ENCODE results near the gene CDK5RAP2. TPM values are rescaled to one million over a fixed set of nuclear protein-coding genes. Genes with fewer than 3 reads are reported as not detected.

CDK5RAP2 gene
- total and polyA plus RNA-seq, 10 of the 15 experiments (the other 5 are each of a cell fraction or from before 2014, with no cell fraction given) = 16.2 to 53.5 (median 34.5) TPM

DNA sequence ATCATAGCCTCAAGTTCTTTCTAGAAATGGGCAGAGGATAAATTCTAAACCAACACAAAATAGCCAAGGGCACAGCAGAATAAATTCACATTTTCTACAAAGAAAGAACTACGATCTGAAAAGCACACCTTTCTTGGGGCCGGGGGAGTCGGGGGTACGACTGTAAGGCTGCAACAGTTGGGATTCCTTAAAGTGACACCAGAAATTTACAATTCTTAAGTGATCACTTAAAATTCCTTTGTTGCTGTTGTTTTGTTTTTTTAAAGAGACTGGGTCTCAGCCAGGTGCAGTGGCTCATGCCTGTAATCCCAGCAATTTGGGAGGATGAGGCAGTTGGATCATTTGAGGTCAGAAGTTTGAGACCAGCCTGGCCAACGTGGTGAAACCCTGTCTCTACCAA, 95.8 kb downstream of the CDK5RAP2 start (continued):
- TF ChIP-seq ZNF687 (IDR thresholded peaks at IDR 0.05) = no peak
- TF ChIP-seq EP300 (IDR thresholded peaks at IDR 0.05; ENCODE audit: borderline replicate concordance in 1 of 2, control insufficient read depth in 1 of 2, low read depth in 2 of 2, low read length in 2 of 2) = no peak
- TF ChIP-seq YBX1 (IDR thresholded peaks at IDR 0.05) = no peak
- no peak for TF ChIP-seq SMAD1 (IDR thresholded peaks at IDR 0.05; ENCODE audit: low read depth, partially characterized antibody)

GRCh38 chr9:120482424-120483186, 97.4 kb downstream of the CDK5RAP2 start:
- no peak for FAIRE-seq
- SMC1A ChIA-PET (ENCODE audit: uncharacterized antibody, unreplicated experiment) = no interaction called here
- Histone ChIP-seq H3K4me3 (no peak overlapping the region), H3K4me2 (ENCODE audit: control insufficient read depth, insufficient read depth) (no peak overlapping the region), H4K20me1 (ENCODE audit: control insufficient read depth, insufficient read depth) (no peaks in the 10 kb centered on the region), H3K27ac (ENCODE audit: control insufficient read depth, insufficient read depth) (no peak overlapping the region), H3K36me3 (ENCODE audit: control insufficient read depth in 2 of 2, insufficient read depth in 2 of 2, low read length in 1 of 2) (peaks cover 4 to 16% of the 10 kb centered on the region in 2 experiments), H3K9me3 (replicated peaks; ENCODE audit: control insufficient read depth, insufficient read depth, low read length) (no peaks in the 10 kb centered on the region), H3K4me1 (ENCODE audit: control insufficient read depth, insufficient read depth, low read length) (no peaks in the 10 kb centered on the region), H3K27me3 (replicated peaks in 1 of 2; ENCODE audit: control insufficient read depth in 2 of 2, insufficient read depth in 2 of 2, low read length in 1 of 2) (no peaks in the 10 kb centered on the region), H3K9ac (ENCODE audit: control insufficient read depth, insufficient read depth, low read length) (no peak overlapping the region), H3K79me2 (ENCODE audit: control insufficient read depth, insufficient read depth, low read length) (no peaks in the 10 kb centered on the region), H2AFZ (ENCODE audit: control insufficient read depth, low read depth, low read length) (no peak overlapping the region)
- RAD21 ChIA-PET (ENCODE audit: unreplicated experiment) = no interaction called here
- no peak for ATAC-seq
- POLR2A ChIA-PET = no interaction called here
- CTCF ChIA-PET = no interaction called here
- no TSS peak for BruUV-seq (replicated peaks)
- in situ Hi-C loops (cut with MboI) (no loop called here), intact Hi-C loops (cut with micrococcal nuclease; ENCODE audit: unreplicated experiment) (no loop called here)
- WGBS (ENCODE audit: insufficient coverage, insufficient replicate concordance, low lambda C conversion rate, missing lambda C conversion rate) = 64% methylated on average over 9 of the region's 9 CpGs
- DNase-seq (ENCODE audit: low read depth, low spot score) = no peak
- TF ChIP-seq, protein P1, sequence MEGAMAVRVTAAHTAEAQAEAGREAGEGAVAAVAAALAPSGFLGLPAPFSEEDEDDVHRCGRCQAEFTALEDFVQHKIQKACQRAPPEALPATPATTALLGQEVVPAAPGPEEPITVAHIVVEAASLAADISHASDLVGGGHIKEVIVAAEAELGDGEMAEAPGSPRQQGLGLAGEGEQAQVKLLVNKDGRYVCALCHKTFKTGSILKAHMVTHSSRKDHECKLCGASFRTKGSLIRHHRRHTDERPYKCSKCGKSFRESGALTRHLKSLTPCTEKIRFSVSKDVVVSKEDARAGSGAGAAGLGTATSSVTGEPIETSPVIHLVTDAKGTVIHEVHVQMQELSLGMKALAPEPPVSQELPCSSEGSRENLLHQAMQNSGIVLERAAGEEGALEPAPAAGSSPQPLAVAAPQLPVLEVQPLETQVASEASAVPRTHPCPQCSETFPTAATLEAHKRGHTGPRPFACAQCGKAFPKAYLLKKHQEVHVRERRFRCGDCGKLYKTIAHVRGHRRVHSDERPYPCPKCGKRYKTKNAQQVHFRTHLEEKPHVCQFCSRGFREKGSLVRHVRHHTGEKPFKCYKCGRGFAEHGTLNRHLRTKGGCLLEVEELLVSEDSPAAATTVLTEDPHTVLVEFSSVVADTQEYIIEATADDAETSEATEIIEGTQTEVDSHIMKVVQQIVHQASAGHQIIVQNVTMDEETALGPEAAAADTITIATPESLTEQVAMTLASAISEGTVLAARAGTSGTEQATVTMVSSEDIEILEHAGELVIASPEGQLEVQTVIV (IDR thresholded peaks at IDR 0.05; ENCODE audit: borderline replicate concordance, partially characterized antibody) = no peak
- TF ChIP-seq KLF5 (IDR thresholded peaks at IDR 0.05; ENCODE audit: partially characterized antibody) (no peak), EP300 (IDR thresholded peaks at IDR 0.05; ENCODE audit: borderline replicate concordance in 1 of 2, control insufficient read depth in 1 of 2, low read depth in 2 of 2, low read length in 2 of 2) (no peak)
- TF ChIP-seq, protein P2, sequence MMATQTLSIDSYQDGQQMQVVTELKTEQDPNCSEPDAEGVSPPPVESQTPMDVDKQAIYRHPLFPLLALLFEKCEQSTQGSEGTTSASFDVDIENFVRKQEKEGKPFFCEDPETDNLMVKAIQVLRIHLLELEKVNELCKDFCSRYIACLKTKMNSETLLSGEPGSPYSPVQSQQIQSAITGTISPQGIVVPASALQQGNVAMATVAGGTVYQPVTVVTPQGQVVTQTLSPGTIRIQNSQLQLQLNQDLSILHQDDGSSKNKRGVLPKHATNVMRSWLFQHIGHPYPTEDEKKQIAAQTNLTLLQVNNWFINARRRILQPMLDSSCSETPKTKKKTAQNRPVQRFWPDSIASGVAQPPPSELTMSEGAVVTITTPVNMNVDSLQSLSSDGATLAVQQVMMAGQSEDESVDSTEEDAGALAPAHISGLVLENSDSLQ (IDR thresholded peaks at IDR 0.05) = no peak
- TF ChIP-seq, protein P3, sequence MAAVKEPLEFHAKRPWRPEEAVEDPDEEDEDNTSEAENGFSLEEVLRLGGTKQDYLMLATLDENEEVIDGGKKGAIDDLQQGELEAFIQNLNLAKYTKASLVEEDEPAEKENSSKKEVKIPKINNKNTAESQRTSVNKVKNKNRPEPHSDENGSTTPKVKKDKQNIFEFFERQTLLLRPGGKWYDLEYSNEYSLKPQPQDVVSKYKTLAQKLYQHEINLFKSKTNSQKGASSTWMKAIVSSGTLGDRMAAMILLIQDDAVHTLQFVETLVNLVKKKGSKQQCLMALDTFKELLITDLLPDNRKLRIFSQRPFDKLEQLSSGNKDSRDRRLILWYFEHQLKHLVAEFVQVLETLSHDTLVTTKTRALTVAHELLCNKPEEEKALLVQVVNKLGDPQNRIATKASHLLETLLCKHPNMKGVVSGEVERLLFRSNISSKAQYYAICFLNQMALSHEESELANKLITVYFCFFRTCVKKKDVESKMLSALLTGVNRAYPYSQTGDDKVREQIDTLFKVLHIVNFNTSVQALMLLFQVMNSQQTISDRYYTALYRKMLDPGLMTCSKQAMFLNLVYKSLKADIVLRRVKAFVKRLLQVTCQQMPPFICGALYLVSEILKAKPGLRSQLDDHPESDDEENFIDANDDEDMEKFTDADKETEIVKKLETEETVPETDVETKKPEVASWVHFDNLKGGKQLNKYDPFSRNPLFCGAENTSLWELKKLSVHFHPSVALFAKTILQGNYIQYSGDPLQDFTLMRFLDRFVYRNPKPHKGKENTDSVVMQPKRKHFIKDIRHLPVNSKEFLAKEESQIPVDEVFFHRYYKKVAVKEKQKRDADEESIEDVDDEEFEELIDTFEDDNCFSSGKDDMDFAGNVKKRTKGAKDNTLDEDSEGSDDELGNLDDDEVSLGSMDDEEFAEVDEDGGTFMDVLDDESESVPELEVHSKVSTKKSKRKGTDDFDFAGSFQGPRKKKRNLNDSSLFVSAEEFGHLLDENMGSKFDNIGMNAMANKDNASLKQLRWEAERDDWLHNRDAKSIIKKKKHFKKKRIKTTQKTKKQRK (IDR thresholded peaks at IDR 0.05; ENCODE audit: low read depth, low read length) = no peak
